Fibroblast of the aortic adventitia (primary cell): ENCODE data around the gene RAPGEF2. TPM values are rescaled to one million over a fixed set of nuclear protein-coding genes. Genes with fewer than 3 reads are reported as not detected.

Source experiments
- DNase-seq: peaks from one replicate; pipeline ENCODE4 v3.0.0-alpha.2; 2010; ENCODE audit warnings: low read depth
- H3K4me3 ChIP-seq: 2 replicates; pipeline ENCODE4 v1.5.1; 2011; ENCODE audit warnings: low read depth, mild to moderate bottlenecking, control low read depth, low read length, moderate library complexity
- total RNA-seq: library from RNA; depleted of rRNA; stranded (reverse); fragments of >200 nt; gene quantifications from 2 replicates; pipeline ENCODE4 v1.2.3, GENCODE V29; 2012; ENCODE audit warnings: low replicate concordance
- TF ChIP-seq, protein P1 (sequence below): IDR thresholded peaks from 2 replicates; pipeline ENCODE4 v1.5.1; 2011; ENCODE audit warnings: mild to moderate bottlenecking, low read length, control low read depth, inconsistent platforms; ENCODE audit not compliant: insufficient read depth

Gene RAPGEF2
- total RNA-seq, 1 donor: 44.0 TPM

DNA sequence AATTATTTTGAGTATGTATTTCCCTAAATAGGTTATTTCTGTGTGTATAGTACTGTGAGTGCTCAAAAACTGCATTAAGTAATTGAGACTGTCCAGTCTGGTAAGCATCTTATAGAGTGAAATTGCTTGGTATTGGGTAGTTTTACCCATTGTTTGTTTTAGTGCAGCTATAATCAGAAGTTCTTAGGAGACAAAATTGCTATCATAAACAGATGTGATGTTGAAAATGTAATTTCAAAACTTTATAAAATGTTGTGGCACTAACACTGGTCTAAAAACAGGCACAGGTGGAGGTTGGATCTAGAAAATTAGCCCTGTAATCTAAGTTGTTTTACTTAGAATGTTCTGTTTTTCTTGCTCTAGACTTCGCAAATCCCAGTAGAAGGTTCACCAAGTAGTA, 46.8 kb downstream of the RAPGEF2 start:
- no peak for DNase-seq
- no peak overlapping the region for H3K4me3 ChIP-seq
- TF ChIP-seq, protein P1, sequence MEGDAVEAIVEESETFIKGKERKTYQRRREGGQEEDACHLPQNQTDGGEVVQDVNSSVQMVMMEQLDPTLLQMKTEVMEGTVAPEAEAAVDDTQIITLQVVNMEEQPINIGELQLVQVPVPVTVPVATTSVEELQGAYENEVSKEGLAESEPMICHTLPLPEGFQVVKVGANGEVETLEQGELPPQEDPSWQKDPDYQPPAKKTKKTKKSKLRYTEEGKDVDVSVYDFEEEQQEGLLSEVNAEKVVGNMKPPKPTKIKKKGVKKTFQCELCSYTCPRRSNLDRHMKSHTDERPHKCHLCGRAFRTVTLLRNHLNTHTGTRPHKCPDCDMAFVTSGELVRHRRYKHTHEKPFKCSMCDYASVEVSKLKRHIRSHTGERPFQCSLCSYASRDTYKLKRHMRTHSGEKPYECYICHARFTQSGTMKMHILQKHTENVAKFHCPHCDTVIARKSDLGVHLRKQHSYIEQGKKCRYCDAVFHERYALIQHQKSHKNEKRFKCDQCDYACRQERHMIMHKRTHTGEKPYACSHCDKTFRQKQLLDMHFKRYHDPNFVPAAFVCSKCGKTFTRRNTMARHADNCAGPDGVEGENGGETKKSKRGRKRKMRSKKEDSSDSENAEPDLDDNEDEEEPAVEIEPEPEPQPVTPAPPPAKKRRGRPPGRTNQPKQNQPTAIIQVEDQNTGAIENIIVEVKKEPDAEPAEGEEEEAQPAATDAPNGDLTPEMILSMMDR: no peak

DNA sequence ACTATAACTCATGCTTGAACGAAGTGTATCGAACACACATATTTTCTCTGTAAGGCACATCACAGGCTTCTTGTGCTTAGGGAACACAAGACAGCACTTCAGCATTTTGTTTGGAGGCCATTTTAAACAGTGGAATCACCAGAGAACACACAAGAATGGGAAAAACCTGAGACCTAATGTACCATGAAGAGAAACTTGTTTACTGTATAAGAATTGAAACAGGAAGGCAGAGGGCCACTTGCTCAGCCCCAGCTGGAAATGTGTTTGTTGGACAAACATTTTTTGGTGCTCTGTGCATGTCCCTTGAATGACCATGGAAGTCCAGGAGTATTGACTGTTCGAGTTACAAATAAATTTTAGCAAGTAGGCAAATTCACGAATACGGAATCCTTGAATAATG, 47.5 kb downstream of the RAPGEF2 start:
- TF ChIP-seq, protein P1: no peak
- no peak for DNase-seq
- no peak overlapping the region for H3K4me3 ChIP-seq

DNA sequence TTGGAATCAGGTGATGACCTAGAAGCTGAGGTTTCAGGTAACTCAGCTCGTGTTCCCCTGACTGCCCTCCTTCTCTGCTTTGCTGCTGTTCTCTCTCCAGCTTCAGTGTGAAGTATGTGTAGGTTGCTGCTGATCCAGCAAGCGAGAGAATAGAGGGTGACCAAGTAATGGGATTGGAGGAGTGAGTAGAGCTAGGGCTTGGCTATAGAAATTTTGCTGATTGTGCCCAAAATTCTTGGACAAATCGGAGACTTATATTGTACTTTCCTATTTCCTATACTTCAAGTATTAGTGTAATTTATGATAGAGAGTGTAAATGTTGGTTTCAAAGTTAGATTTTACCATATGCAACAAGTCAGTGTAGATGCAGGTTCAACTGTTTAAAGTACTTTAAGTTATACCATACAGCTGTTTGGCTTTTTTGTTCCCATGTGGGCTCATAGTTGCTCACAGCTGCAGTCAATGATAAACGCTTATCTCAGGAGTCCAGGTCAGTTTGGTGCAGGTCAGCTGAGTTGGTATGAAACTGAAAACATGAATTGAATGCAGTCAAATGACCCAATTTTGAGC, 48.0 kb downstream of the RAPGEF2 start:
- TF ChIP-seq, protein P1: no peak
- H3K4me3 ChIP-seq: no peak overlapping the region
- no peak for DNase-seq

DNA sequence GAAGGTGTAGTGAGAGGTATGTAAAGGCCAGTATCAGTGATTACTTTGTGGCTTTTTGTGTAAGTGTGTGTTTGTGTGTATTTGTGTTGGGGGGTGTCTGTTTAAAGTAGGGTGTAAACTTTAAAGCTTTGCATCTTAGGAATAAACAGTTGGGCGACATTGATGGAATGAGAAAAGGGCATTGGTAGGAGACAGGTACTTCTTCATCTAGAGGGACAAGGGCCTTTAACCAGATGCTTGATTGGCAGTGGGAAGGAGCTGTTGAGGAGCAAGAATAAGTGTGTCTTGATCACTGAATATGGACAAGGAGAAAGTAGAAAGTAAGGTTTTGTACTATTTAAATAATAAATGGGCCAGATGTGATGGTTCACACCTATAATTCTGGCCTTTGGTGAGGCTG, 48.8 kb downstream of the RAPGEF2 start:
- TF ChIP-seq, protein P1: no peak
- no peak overlapping the region for H3K4me3 ChIP-seq
- no peak for DNase-seq

DNA sequence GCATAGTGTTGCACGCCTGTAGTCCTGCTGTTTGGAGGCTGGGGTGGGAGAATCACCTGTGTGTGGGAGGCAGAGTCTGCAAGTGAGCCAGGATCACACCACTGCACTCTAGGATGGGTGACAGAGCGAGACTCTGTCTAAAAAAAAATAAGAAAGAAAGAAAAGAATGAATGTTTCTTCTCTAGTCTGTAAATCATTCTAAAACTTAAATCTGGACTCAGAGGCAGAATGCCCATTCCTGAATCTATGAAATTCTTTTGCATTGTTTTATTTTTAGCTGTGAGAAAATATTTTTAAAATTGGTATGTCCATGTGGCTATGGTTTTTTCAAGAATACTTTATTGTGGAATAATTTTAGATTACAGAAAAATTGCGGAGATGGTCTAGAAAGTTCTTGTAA, 49.3 kb downstream of the RAPGEF2 start:
- DNase-seq: no peak
- TF ChIP-seq, protein P1: no peak
- H3K4me3 ChIP-seq: no peak overlapping the region

DNA sequence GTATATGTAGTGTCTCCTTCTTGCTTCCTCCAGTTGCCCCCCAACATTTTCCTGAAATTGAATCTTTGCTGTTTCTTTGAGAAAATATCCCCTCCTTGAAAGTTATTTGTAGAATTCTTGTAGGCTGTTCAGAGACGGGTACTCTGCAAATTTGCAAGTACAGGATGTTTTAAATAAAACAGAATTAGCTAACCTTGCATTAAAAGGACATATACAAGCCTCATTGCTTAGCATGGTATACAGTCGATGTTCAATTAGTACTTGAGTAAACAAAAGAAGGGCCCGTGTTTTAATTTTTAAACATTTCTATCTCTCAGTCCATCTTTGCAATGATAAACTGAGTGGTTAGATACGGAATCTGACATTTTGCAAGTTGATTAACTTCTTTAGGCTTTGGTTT, 50.8 kb downstream of the RAPGEF2 start:
- TF ChIP-seq, protein P1: no peak
- no peak for DNase-seq
- no peak overlapping the region for H3K4me3 ChIP-seq

DNA sequence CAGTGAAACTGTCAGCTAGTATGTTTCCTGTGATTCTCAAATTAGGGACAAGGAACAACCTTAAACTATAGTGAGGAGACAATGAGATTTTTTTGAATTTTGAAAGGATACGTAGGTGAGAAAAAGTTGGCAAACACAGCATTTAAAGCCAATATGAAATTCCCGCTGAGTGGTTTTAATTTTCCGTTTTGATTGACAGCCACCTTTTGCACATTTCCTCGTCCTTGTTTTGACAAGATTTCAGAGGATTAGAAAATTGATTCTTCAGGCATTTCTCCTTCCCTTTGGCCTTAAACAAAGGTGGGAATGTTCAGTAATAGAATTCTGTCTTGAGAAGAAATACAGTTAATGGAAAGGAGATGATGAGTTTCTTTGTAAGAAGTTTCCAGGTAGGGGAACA, 52.2 kb downstream of the RAPGEF2 start:
- TF ChIP-seq, protein P1: no peak
- no peak for DNase-seq
- no peak overlapping the region for H3K4me3 ChIP-seq
